Uterus (tissue), 2 donors: ENCODE measurements around the gene PHACTR2.

ENCODE experiments used
- POLR2A ChIP-seq, 2 donors: fragments of 450-650 bp; IDR thresholded peaks; one replicate each; pipeline ENCODE4 v1.6.1; 2016; ENCODE audit warnings: antibody characterized with exemption in 2 of 2, mild to moderate bottlenecking in 1 of 2, moderate library complexity in 1 of 2
- TF ChIP-seq, protein P1 (sequence below), 4 experiments: fragments of 200-600 bp in 2 of 4; fragments of 450-650 bp in 2 of 4; sonication (generic) in 2 of 4; IDR thresholded peaks; one replicate each; pipeline ENCODE4 v1.5.1; 2016 to 2019; ENCODE audit warnings: antibody characterized with exemption in 4 of 4, mild to moderate bottlenecking in 2 of 4, moderate library complexity in 1 of 4

DNA sequence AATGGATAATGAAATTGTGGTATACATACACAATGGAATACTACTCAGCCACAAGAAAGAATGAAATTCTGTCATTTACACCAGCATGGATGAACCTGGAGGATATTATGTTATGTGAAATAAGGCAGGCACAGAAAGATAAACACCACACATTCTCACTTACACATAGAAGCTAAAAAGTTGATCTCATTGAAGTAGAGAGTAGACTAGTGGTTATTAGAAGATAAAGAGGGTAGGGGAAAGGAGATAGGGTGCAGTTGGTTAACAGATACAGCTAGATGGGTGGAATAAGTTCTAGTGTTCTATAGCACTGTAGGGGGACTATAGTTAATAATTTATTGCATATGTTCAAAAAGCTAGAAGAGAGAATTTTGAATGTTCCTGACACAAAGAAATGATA, 139.9 kb downstream of the PHACTR2 start:
- TF ChIP-seq, protein P1, sequence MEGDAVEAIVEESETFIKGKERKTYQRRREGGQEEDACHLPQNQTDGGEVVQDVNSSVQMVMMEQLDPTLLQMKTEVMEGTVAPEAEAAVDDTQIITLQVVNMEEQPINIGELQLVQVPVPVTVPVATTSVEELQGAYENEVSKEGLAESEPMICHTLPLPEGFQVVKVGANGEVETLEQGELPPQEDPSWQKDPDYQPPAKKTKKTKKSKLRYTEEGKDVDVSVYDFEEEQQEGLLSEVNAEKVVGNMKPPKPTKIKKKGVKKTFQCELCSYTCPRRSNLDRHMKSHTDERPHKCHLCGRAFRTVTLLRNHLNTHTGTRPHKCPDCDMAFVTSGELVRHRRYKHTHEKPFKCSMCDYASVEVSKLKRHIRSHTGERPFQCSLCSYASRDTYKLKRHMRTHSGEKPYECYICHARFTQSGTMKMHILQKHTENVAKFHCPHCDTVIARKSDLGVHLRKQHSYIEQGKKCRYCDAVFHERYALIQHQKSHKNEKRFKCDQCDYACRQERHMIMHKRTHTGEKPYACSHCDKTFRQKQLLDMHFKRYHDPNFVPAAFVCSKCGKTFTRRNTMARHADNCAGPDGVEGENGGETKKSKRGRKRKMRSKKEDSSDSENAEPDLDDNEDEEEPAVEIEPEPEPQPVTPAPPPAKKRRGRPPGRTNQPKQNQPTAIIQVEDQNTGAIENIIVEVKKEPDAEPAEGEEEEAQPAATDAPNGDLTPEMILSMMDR (IDR thresholded peaks at IDR 0.05): no peak
- TF ChIP-seq POLR2A (IDR thresholded peaks at IDR 0.05): no peak
